Activated CD8-positive, alpha-beta T cell treated with anti-CD3 and anti-CD28 coated beads, Interleukin-2, amount 10 ng/mL, durations not matched to agents 7 days and 5 days (primary cell): ENCODE data around the gene S100A7. TPM values are rescaled to one million over a fixed set of nuclear protein-coding genes. Genes with fewer than 3 reads are reported as not detected.
A peak's percentile ranks its signal among the peaks of the same experiment; 100 is the strongest.

Experiments
- ATAC-seq: fragments of 150-1000 bp; cut with Tn5 transposase; one replicate; pipeline ENCODE4 v1.10.0; 2021; ENCODE audit warnings: moderate library complexity
- CTCF ChIA-PET: fragments of 350-600 bp; sonication (Branson Sonifier 250); formaldehyde crosslinking; loops from one replicate; lab custom pipeline; 2021; ENCODE audit warnings: antibody characterized with exemption; lab: Charles Lee
- POLR2A ChIA-PET: fragments of 350-600 bp; sonication (Branson Sonifier 250); formaldehyde crosslinking; loops from one replicate; lab custom pipeline; 2021; ENCODE audit warnings: antibody characterized with exemption; lab: Charles Lee
- DNase-seq: peaks from one replicate; pipeline ENCODE4 v3.0.0-alpha.2; 2020
- H3K27ac Mint-ChIP-seq: one replicate; pipeline ENCODE4 v1.8.0; 2021; ENCODE audit warnings: mild to moderate bottlenecking, mixed read lengths
- H3K27me3 Mint-ChIP-seq: one replicate; pipeline ENCODE4 v1.8.0; 2021; ENCODE audit warnings: low read depth, mixed read lengths
- H3K36me3 Mint-ChIP-seq: one replicate; pipeline ENCODE4 v1.8.0; 2021; ENCODE audit warnings: low read depth, mixed read lengths
- H3K4me1 Mint-ChIP-seq: one replicate; pipeline ENCODE4 v1.8.0; 2021; ENCODE audit warnings: low read depth, mixed read lengths
- H3K4me3 Mint-ChIP-seq: one replicate; pipeline ENCODE4 v1.8.0; 2021; ENCODE audit warnings: mild to moderate bottlenecking, mixed read lengths
- H3K9me3 Mint-ChIP-seq: one replicate; pipeline ENCODE4 v1.8.0; 2022; ENCODE audit warnings: mixed read lengths; ENCODE audit not compliant: insufficient read depth
- total RNA-seq, 2 experiments: library from RNA; stranded (reverse); gene quantifications; one replicate each; pipeline ENCODE4 v1.2.3, GENCODE V29; 2021

Gene S100A7
- not detected for total RNA-seq

- ChIA-PET CTCF (no interaction called here), POLR2A (no interaction called here)
- ATAC-seq (no peak), DNase-seq (no peak)
- peaks cover 3% of the 10 kb centered on the region for H3K27me3 Mint-ChIP-seq
- no peaks in the 10 kb centered on the region for H3K9me3 Mint-ChIP-seq
- no peak within 1 kb of the TSS for H3K4me3 Mint-ChIP-seq
- H3K4me1 Mint-ChIP-seq, result peaks cover under 1% of the 10 kb centered on the region
- no peak within 1 kb of the TSS for H3K27ac Mint-ChIP-seq
- H3K36me3 Mint-ChIP-seq, result no peaks in the 10 kb centered on the region
These were observed at the start of gene S100A7 for GRCh38 chr1:153460551-153460950. TSS of gene S100A7 (minus strand) at chr1:153460651. CDS start at chr1:153459013, 1,638 bp downstream.

DNA sequence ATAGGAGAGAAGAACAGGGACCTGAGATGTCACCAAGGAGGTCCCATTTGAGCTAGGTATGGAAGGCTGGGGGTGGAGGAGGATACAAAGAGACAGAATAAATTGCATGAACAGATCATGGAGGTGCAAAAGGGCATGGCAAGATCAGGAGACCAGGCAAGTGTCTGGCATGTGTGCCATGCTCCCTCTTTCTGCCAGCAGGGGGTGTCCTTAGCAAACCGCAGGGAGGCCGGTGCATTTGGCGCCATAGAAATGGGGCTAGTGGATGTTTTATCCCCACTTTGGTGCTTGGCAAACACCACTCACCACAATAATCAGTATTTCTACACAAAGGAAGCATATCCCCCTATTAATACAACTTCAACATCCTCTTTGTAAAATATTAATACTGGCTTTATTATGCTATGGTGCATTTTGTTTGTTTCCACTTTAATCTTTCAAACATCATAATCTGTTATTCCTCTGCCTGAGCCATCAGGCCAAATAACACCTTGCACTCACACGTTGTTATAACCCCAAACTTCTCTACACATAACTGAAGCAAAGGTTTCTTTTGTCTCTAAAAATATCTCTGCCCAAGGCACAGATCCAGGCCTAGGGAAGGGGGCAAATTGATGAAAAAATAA is 49.4 kb upstream of the S100A7 start:
- Mint-ChIP-seq H3K4me1 (peaks cover 10% of the 10 kb centered on the region), H3K27ac (no peak overlapping the region)
- CTCF ChIA-PET, result interaction anchor here (0.7 to 7.8 kb wide), 32 partner anchors 10 to 241 kb away, joined by 3 to 173 read pairs (median 9); partner anchors contain the start of genes CHTOP, ILF2, NPR1 and S100A14

DNA sequence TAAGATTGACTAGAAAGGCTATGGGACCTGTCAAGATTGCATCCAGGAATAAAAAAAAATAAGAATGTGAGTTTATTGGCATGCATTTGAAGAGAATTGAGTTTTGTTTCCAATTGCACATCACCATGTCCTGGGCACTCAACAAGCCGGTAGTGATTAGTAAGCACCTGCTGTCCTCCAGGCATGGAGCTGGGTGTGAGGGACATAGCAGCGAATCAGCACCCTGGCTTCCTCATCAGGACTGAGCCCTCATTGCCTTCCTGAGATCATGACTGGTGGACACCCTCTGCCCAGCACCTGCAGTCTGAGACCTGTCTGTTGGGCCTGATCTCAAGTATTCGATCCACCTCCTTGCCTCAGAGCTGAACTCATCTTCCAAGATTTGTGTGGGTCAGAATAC is 48.6 kb upstream of the S100A7 start:
- POLR2A ChIA-PET, result no interaction called here
- DNase-seq, result no peak
- peak overlapping the region; percentile 22 for H3K27ac Mint-ChIP-seq
- CTCF ChIA-PET, result interaction anchor here (1.5 to 7.8 kb wide), 12 partner anchors 9 to 126 kb away, joined by 5 to 173 read pairs (median 30); partner anchors contain the start of genes S100A14, S100A2, S100A4 and S100A5
- peaks cover 2% of the 10 kb centered on the region for H3K27me3 Mint-ChIP-seq
- no peak for ATAC-seq
- peaks cover 10% of the 10 kb centered on the region for H3K4me1 Mint-ChIP-seq
- H3K4me3 Mint-ChIP-seq, result no peak overlapping the region
- no peaks in the 10 kb centered on the region for H3K36me3 Mint-ChIP-seq
- H3K9me3 Mint-ChIP-seq, result no peaks in the 10 kb centered on the region

More for the DNA sequence above, 49.4 kb upstream of the S100A7 start:
- Mint-ChIP-seq H3K27me3 (peaks cover 2% of the 10 kb centered on the region), H3K9me3 (no peaks in the 10 kb centered on the region), H3K4me3 (no peak overlapping the region), H3K36me3 (no peaks in the 10 kb centered on the region)
- POLR2A ChIA-PET, result no interaction called here
- peak; percentile 69 for ATAC-seq
- DNase-seq, result peak; percentile 80

- Mint-ChIP-seq H3K4me1 (peaks cover 10% of the 10 kb centered on the region), H3K27me3 (peaks cover 2% of the 10 kb centered on the region), H3K9me3 (no peaks in the 10 kb centered on the region), H3K36me3 (no peaks in the 10 kb centered on the region), H3K27ac (no peak overlapping the region), H3K4me3 (no peak overlapping the region)
- ChIA-PET CTCF (interaction anchor here (1.3 to 7.8 kb wide), 6 partner anchors 13 to 127 kb away, joined by 3 to 173 read pairs (median 11); partner anchors contain the start of gene S100A14), POLR2A (no interaction called here)
- DNase-seq, result no peak
- ATAC-seq, result no peak
These were observed 47.6 kb upstream of the S100A7 start for GRCh38 chr1:153507926-153508583.

- no peak for DNase-seq
- H3K36me3 Mint-ChIP-seq, result no peaks in the 10 kb centered on the region
- H3K9me3 Mint-ChIP-seq, result no peaks in the 10 kb centered on the region
- ChIA-PET CTCF (interaction anchor here (1.3 to 7.8 kb wide), 4 partner anchors 12 to 110 kb away, joined by 3 to 173 read pairs (median 62); partner anchors contain the start of gene S100A14), POLR2A (no interaction called here)
- H3K4me1 Mint-ChIP-seq, result peaks cover 10% of the 10 kb centered on the region
- no peak for ATAC-seq
- no peak overlapping the region for H3K27ac Mint-ChIP-seq
- no peak overlapping the region for H3K4me3 Mint-ChIP-seq
- peaks cover 2% of the 10 kb centered on the region for H3K27me3 Mint-ChIP-seq
These were observed 46.5 kb upstream of the S100A7 start for GRCh38 chr1:153506831-153507413.

DNA sequence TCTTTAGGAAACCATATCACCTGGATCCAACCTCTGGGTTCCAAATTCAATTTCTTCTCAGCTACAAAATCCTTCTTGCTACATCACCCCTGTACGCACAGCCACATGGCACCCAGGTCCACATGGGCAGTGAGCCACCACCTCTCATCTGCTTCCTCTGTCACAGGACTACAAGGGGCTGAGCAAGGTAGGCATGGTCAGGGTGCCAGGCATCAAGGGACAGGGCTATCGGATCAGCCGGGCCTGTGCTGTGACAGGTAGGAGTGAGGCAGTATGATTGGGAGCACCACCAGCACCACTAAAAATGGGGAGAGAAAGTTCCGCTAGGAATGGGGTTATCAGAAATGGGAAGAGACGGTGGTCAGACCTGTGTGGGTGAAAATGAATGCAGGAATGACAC is 45.9 kb upstream of the S100A7 start:
- H3K9me3 Mint-ChIP-seq, result no peaks in the 10 kb centered on the region
- ATAC-seq (no peak), DNase-seq (no peak)
- H3K36me3 Mint-ChIP-seq, result no peaks in the 10 kb centered on the region
- ChIA-PET POLR2A (no interaction called here), CTCF (interaction anchor here (1.6 to 1.9 kb wide), 2 partner anchors 11 to 26 kb away, joined by 4 to 8 read pairs; no protein-coding TSS in a partner anchor)
- peaks cover 2% of the 10 kb centered on the region for H3K27me3 Mint-ChIP-seq
- no peak overlapping the region for H3K4me3 Mint-ChIP-seq
- H3K4me1 Mint-ChIP-seq, result peaks cover 9% of the 10 kb centered on the region
- no peak overlapping the region for H3K27ac Mint-ChIP-seq

DNA sequence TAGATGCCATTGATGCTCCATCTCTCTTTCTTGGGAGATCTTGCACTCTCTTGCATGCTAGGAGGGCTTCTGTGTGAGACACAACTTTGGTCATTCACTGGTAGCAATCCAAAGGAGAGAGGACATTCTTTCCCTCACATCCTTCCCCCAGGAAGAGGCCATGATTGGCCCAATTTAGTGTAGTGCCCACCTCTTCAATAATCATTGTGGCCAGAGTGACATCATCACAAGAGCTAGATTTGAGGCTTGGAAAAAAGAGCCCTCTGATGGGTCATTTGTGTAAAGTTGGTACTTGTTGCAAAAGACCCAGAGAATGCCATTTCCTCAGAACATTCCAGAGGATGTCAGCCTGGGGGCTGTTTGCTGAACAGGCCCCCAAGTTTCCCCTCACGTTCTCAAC is 45.1 kb upstream of the S100A7 start:
- CTCF ChIA-PET, result interaction anchor here (1.0 to 1.9 kb wide), 2 partner anchors 10 to 150 kb away, joined by 3 to 8 read pairs; no protein-coding TSS in a partner anchor
- DNase-seq (no peak), ATAC-seq (no peak)
- POLR2A ChIA-PET, result no interaction called here
- H3K36me3 Mint-ChIP-seq, result no peaks in the 10 kb centered on the region
- peaks cover 2% of the 10 kb centered on the region for H3K4me1 Mint-ChIP-seq
- no peak overlapping the region for H3K27ac Mint-ChIP-seq
- H3K4me3 Mint-ChIP-seq, result no peak overlapping the region
- H3K27me3 Mint-ChIP-seq, result peaks cover 2% of the 10 kb centered on the region
- no peaks in the 10 kb centered on the region for H3K9me3 Mint-ChIP-seq

DNA sequence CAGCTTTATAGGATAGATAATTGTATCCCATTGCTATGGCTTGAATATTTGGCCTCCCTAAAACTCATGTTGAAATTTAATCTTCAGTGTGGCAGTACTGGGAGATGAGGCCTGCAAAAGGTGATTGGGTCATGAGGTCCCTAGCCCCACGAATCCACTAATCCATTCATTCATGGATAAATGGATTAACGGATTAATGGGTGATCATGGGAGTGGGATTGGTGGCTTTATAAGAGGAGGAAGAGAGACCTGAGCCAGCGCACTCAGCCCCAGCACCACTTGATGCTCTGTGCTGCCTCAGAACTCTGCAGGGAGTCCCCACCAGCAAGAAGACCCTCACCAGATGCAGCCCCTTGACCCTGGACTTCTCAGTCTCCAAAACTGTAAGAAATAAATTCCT is 43.3 kb upstream of the S100A7 start:
- Mint-ChIP-seq H3K9me3 (no peaks in the 10 kb centered on the region), H3K27ac (no peak overlapping the region), H3K36me3 (no peaks in the 10 kb centered on the region), H3K27me3 (peaks cover 9% of the 10 kb centered on the region), H3K4me1 (no peaks in the 10 kb centered on the region), H3K4me3 (no peak overlapping the region)
- no peak for ATAC-seq
- no peak for DNase-seq
- POLR2A ChIA-PET, result no interaction called here
- CTCF ChIA-PET, result interaction anchor here (0.6 to 1.1 kb wide), 2 partner anchors 10 to 152 kb away, joined by 3 read pairs; no protein-coding TSS in a partner anchor

- ATAC-seq (no peak), DNase-seq (no peak)
- no peak overlapping the region for H3K4me3 Mint-ChIP-seq
- ChIA-PET POLR2A (no interaction called here), CTCF (interaction anchor here (0.8 to 6.2 kb wide), 3 partner anchors 12 to 145 kb away, joined by 3 to 27 read pairs (median 5); no protein-coding TSS in a partner anchor)
- no peaks in the 10 kb centered on the region for H3K36me3 Mint-ChIP-seq
- no peaks in the 10 kb centered on the region for H3K4me1 Mint-ChIP-seq
- H3K9me3 Mint-ChIP-seq, result no peaks in the 10 kb centered on the region
- H3K27ac Mint-ChIP-seq, result no peak overlapping the region
- H3K27me3 Mint-ChIP-seq, result peaks cover 19% of the 10 kb centered on the region
These were observed 38.3 kb upstream of the S100A7 start for GRCh38 chr1:153498746-153499145.

DNA sequence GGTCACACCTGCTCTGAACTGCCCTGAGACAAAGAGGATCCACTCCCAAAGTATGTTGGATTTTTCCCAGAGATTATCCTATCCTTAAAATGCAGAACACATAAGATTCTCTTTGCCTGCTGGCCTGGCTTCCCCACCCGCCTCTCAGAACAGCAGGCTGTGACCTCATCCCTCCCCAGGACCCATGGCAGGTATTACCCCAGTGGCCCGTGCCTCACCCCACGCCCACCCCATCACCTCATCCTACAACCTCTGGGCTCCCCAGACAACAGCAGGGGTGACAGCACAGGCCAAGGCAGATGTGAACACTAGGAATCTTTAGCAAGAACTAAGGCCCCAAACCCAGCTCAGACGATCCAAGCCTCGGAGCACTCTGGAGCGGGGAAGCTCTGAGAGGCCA is 35.1 kb upstream of the S100A7 start:
- CTCF ChIA-PET, result interaction anchor here (0.6 to 5.3 kb wide), 24 partner anchors 10 to 154 kb away, joined by 3 to 140 read pairs (median 6); partner anchors contain the start of genes PGLYRP4 and S100A9
- Mint-ChIP-seq H3K4me1 (no peaks in the 10 kb centered on the region), H3K27me3 (peaks cover 21% of the 10 kb centered on the region), H3K4me3 (no peak overlapping the region), H3K9me3 (no peaks in the 10 kb centered on the region), H3K36me3 (no peaks in the 10 kb centered on the region), H3K27ac (no peak overlapping the region)
- ATAC-seq (no peak), DNase-seq (no peak)
- POLR2A ChIA-PET, result no interaction called here

- Mint-ChIP-seq H3K4me3 (no peak overlapping the region), H3K4me1 (no peaks in the 10 kb centered on the region), H3K27me3 (peaks cover 21% of the 10 kb centered on the region), H3K9me3 (no peaks in the 10 kb centered on the region), H3K36me3 (no peaks in the 10 kb centered on the region), H3K27ac (no peak overlapping the region)
- CTCF ChIA-PET, result interaction anchor here (0.6 to 5.3 kb wide), 40 partner anchors 8 to 933 kb away, joined by 3 to 140 read pairs (median 4); partner anchors contain the start of genes PGLYRP4 and S100A9
- POLR2A ChIA-PET, result no interaction called here
- DNase-seq, result peak; percentile 79
- peak; percentile 60 for ATAC-seq
These were observed 34.6 kb upstream of the S100A7 start for GRCh38 chr1:153494976-153495535.
